GM18868 (cell line): ENCODE data around the gene MIPOL1.

Source experiments
- ATAC-seq: cut with Tn5 transposase; IDR thresholded peaks from one replicate; pipeline ENCODE4 v1.9.1; 2021; ENCODE audit warnings: mild to moderate bottlenecking, moderate library complexity; ENCODE audit not compliant: unreplicated experiment

The MIPOL1 gene

GRCh38 chr14:37583358-37584210 lies 385.8 kb downstream of the MIPOL1 start:
- no peak for ATAC-seq

GRCh38 chr14:37584211-37585100 lies 386.7 kb downstream of the MIPOL1 start:
- no peak for ATAC-seq

GRCh38 chr14:37585101-37585511 lies 387.4 kb downstream of the MIPOL1 start:
- no peak for ATAC-seq

GRCh38 chr14:37585971-37586796 lies 388.4 kb downstream of the MIPOL1 start:
- ATAC-seq: no peak

GRCh38 chr14:37586797-37587130 lies 389.0 kb downstream of the MIPOL1 start:
- no peak for ATAC-seq

- no peak for ATAC-seq
Measured at GRCh38 chr14:37587131-37587803, 389.5 kb downstream of the MIPOL1 start.

- no peak for ATAC-seq
Measured at GRCh38 chr14:37587881-37588666, 390.3 kb downstream of the MIPOL1 start.

GRCh38 chr14:37588667-37588955 lies 390.9 kb downstream of the MIPOL1 start:
- ATAC-seq: no peak

- no peak for ATAC-seq
Measured at GRCh38 chr14:37588956-37589714, 391.4 kb downstream of the MIPOL1 start.

GRCh38 chr14:37589715-37590427 lies 392.1 kb downstream of the MIPOL1 start:
- no peak for ATAC-seq

GRCh38 chr14:37590428-37591139 lies 392.8 kb downstream of the MIPOL1 start:
- no peak for ATAC-seq

- no peak for ATAC-seq
Measured at GRCh38 chr14:37591311-37591940, 393.7 kb downstream of the MIPOL1 start.

- ATAC-seq: no peak
Measured at GRCh38 chr14:37591941-37592481, 394.3 kb downstream of the MIPOL1 start.

GRCh38 chr14:37592482-37593408 lies 395.0 kb downstream of the MIPOL1 start:
- no peak for ATAC-seq

GRCh38 chr14:37593511-37594237 lies 395.9 kb downstream of the MIPOL1 start:
- no peak for ATAC-seq
